Ovary (tissue), 9 donors: Measurements from ENCODE around the gene MAP2K2. TPM values are rescaled to one million over a fixed set of nuclear protein-coding genes. Genes with fewer than 3 reads are reported as not detected.

Source experiments
- DNase-seq, 5 donors: peaks; one replicate each; pipeline ENCODE4 v3.0.0-alpha.2; 2019 to 2020
- H3K27ac ChIP-seq, 2 donors: fragments of 200-600 bp; one replicate each; pipeline versions ENCODE4 v1.5.1 to v1.8.0; 2019 to 2022
- H3K27me3 ChIP-seq: fragments of 200-600 bp; one replicate; pipeline ENCODE4 v1.8.0; 2022
- H3K36me3 ChIP-seq: fragments of 200-600 bp; sonication (generic); one replicate; pipeline ENCODE4 v1.5.1; 2019
- H3K4me1 ChIP-seq: one replicate; pipeline ENCODE4 v1.8.1; 2013; ENCODE audit warnings: mild to moderate bottlenecking, moderate library complexity; ENCODE audit not compliant: insufficient read depth
- H3K4me3 ChIP-seq: fragments of 200-600 bp; sonication (generic); one replicate; pipeline ENCODE4 v1.5.1; 2017
- H3K9me3 ChIP-seq, 2 donors: fragments of 200-600 bp in 1 of 2; sonication (generic) in 1 of 2; one replicate each; pipeline versions ENCODE4 v1.5.1 to v1.8.1; 2013 to 2019; ENCODE audit warnings: mild to moderate bottlenecking in 1 of 2, moderate library complexity in 1 of 2
- EP300 ChIP-seq: sonication (generic); formaldehyde crosslinking; IDR thresholded peaks from one replicate; pipeline ENCODE4 v1.6.1; 2017; ENCODE audit warnings: antibody characterized with exemption
- POLR2A ChIP-seq: fragments of 450-650 bp; IDR thresholded peaks from one replicate; pipeline ENCODE4 v1.6.1; 2017; ENCODE audit warnings: antibody characterized with exemption, mild to moderate bottlenecking, moderate library complexity
- WGBS, 3 donors: extraction: QIAGEN DNeasy Blood & Tissue Kit in 1 of 3; methylation state at CpG; one replicate each; pipeline versions ENCODE4 v1.1.5 to v1.1.7; 2013 to 2017; 5-methylcytosine and 5-hydroxymethylcytosine counted together
- intact Hi-C, 4 donors: fragments of 100-400 bp; cut with DNase I; formaldehyde crosslinking; loops; one replicate each; pipeline versions ENCODE4 v1.11.0 to v1.15.1; 2022 to 2023
- polyA plus RNA-seq, 2 donors: library from polyadenylated mRNA; stranded (reverse); fragments of 200-250 nt in 1 of 2; fragments of 350-450 nt in 1 of 2; fragmentation: Illumina TruSeq in 1 of 2; extraction: RNeasy Lipid Tissue Mini Kit (QIAGEN cat#74804) in 1 of 2; gene quantifications; one replicate each; pipeline ENCODE4 v1.2.3, GENCODE V29; 2013 to 2014
- total RNA-seq, 7 donors: library from RNA; depleted of rRNA in 2 of 7; stranded (reverse); fragments of >200 nt in 2 of 7; fragmentation: NEBNext Ultra II Directional in 3 of 7; extraction: Animal tissue kit (Norgen Biotek cat#: 25700) in 3 of 7; gene quantifications; one replicate each; pipeline versions ENCODE4 v1.1.0 to v1.2.4, GENCODE V29; 2016 to 2023
- TF ChIP-seq, protein P1 (sequence below), 3 donors: fragments of 450-650 bp in 2 of 3; fragments of 200-600 bp in 1 of 3; IDR thresholded peaks; one replicate each; pipeline versions ENCODE4 v1.5.1 to v1.8.0; 2016 to 2022; ENCODE audit warnings: antibody characterized with exemption in 3 of 3, mild to moderate bottlenecking in 1 of 3
- donor health status: DM: no; HTN: no; CAD: no; lungs with moderate emphysema.
- donor health status: DM: no; HTN: no; CAD: no.
- donor health status: Bipolar disorder and iron deficiency.
- donor health status: DM: yes; HTN: yes; CAD: no.
- donor health status: DM: no; HTN: no; CAD: no.
- donor health status: DM: yes; HTN: yes; CAD: no.

The MAP2K2 gene
- total and polyA plus RNA-seq, 9 donors = 39.9 to 136 (median 116) TPM

DNA sequence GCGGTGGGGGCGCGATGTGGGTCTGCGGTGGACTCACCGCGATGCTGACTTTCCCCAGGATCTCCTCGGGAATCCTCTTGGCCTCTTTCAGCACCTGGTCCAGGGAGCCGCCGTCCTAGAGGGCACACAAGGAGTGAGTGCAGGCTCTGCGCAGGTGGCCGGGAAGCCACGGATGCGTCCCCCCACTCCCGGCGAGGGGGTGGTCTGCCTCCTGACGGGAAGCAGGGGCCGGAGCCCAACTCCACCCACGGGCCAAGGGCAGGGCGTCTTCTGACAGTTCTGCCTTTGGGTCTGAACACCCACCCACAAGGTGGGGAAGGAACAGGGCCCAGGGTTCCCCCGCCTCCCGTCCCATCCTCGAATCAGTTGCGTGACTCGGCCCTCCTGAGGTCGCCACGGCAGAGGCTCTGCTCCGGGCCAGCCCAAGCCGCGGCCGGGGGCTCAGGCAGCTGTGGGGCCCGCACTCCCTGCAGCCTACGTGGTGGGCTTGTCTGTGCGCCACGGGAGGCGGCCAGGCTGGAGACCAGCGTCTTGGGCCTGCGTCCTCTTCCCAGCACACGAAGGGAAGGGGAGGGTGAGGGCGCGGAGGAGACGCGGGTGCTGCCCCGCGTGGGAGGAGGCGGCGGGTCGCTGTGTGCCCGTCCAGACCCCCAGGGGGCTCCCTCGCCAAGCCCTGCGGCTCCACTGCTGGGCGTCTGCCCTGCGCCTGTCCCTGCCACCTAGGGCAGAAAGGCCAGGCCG lies 21.4 kb downstream of the MAP2K2 start:
- Histone ChIP-seq H3K9me3 (no peaks in the 10 kb centered on the region), H3K27me3 (no peaks in the 10 kb centered on the region), H3K4me3 (no peak overlapping the region), H3K4me1 (no peaks in the 10 kb centered on the region), H3K27ac (no peak overlapping the region), H3K36me3 (no peaks in the 10 kb centered on the region)
- no peak for DNase-seq
- 82 to 86% (median 83%) methylated on average over 53 of the region's 53 CpGs for WGBS, 3 donors
- intact Hi-C loops = no loop called here
- TF ChIP-seq, protein P1, sequence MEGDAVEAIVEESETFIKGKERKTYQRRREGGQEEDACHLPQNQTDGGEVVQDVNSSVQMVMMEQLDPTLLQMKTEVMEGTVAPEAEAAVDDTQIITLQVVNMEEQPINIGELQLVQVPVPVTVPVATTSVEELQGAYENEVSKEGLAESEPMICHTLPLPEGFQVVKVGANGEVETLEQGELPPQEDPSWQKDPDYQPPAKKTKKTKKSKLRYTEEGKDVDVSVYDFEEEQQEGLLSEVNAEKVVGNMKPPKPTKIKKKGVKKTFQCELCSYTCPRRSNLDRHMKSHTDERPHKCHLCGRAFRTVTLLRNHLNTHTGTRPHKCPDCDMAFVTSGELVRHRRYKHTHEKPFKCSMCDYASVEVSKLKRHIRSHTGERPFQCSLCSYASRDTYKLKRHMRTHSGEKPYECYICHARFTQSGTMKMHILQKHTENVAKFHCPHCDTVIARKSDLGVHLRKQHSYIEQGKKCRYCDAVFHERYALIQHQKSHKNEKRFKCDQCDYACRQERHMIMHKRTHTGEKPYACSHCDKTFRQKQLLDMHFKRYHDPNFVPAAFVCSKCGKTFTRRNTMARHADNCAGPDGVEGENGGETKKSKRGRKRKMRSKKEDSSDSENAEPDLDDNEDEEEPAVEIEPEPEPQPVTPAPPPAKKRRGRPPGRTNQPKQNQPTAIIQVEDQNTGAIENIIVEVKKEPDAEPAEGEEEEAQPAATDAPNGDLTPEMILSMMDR (IDR thresholded peaks at IDR 0.05) = no peak
- no peak for TF ChIP-seq POLR2A
- TF ChIP-seq EP300 = no peak

DNA sequence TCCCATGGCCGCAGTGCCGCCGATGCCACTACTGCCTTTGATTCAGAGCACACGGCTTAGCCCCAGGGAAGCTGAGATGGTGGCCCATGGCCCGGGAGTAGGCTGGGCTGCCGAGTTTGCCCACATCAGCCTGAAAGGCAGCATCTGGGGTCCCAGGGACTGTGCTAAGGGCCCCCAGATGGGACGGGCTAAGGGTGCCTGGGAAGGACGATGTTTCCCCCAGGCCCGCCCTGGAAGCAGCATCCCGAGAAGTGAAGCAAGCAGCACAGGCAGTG lies 22.5 kb downstream of the MAP2K2 start:
- 94 to 95% (median 95%) methylated on average over 10 of the region's 10 CpGs for WGBS, 3 donors
- Histone ChIP-seq H3K4me1 (no peaks in the 10 kb centered on the region), H3K27me3 (no peaks in the 10 kb centered on the region), H3K9me3 (no peaks in the 10 kb centered on the region), H3K4me3 (no peak overlapping the region), H3K36me3 (no peaks in the 10 kb centered on the region), H3K27ac (no peak overlapping the region)
- no peak for DNase-seq
- TF ChIP-seq POLR2A (no peak), EP300 (no peak)
- TF ChIP-seq, protein P1 (IDR thresholded peaks at IDR 0.05) = no peak
- intact Hi-C loops = no loop called here

DNA sequence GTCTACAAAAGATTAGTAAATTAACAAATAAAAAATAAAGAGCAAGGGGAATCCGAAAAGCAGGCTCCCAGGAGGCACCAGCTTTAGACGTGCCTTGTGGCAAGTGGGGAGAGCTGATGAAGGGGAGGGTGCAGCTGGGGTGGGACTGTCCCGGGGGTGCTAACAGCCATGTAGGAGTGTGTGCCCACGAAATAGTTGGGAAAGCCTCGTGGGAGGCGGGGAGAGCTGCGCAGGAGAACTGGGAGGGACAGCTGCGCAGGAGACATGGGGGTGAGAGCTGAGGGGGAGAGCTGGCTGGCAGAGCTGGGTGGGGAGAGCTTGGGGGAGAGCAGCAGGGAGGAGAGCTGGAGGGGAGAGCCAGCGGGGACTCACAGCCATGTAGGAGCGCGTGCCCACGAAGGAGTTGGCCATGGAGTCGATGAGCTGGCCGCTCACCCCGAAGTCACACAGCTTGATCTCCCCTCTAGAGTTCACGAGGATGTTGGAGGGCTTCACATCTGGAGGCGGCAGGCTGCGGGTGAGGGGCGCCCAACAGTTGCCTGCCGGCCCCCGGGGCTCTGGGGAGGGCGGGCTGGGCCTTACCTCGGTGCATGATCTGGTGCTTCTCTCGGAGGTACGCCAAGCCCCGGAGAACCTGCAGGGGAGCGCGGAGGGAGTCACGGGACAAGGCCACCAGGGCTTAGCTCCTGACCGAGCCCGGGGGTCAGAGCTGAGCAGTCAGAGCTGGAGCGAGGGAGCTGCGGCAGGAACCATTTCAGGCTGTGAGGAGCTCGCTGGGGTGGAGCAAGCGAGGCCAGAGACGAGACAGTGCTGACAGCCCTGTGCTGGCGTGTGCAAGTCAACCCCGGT lies 23.1 kb downstream of the MAP2K2 start:
- 85 to 88% (median 87%) methylated on average over 37 to 38 of the region's 38 CpGs for WGBS, 3 donors
- Histone ChIP-seq H3K4me1 (no peaks in the 10 kb centered on the region), H3K27ac (no peak overlapping the region), H3K36me3 (no peaks in the 10 kb centered on the region), H3K4me3 (no peak overlapping the region), H3K27me3 (no peaks in the 10 kb centered on the region), H3K9me3 (no peaks in the 10 kb centered on the region)
- no peak for DNase-seq
- TF ChIP-seq POLR2A (no peak), EP300 (no peak)
- intact Hi-C loops = no loop called here

DNA sequence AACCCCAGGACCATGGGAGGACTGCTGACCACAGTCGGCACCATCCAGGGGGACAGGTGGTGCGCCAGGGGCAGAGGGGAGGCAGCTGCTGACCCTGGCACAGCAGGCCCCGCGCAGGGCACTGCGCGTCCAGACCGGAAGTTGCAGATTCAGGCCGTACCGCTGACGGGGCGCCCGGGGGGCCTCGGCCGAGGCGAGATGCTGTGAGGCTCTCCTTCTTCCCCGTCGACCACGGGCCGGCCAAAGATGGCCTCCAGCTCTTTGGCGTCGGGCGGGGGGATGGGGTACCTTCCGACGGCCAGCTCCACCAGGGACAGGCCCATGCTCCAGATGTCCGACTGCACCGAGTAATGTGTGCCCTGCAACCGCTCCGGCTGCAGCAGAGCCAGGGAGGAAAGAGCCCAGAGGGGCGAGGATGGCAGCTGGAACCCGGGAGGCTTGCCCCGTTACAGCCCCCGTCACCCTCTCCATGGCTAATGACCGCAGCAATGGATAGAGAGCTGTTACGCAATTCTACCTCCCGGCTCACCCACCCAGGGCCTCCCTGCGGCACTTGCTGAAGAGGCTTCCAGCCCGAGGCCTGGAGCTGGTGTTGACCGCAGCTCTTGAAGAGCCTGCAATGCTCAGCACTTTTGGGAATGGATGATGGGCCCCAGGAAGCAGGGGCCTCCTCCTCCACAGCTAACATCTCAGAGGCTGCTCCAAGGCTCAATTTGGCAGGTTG lies 24.7 kb downstream of the MAP2K2 start:
- Histone ChIP-seq H3K4me3 (no peak overlapping the region), H3K27ac (no peak overlapping the region), H3K36me3 (no peaks in the 10 kb centered on the region), H3K27me3 (no peaks in the 10 kb centered on the region), H3K9me3 (no peaks in the 10 kb centered on the region), H3K4me1 (no peaks in the 10 kb centered on the region)
- 88 to 93% (median 88%) methylated on average over 38 of the region's 38 CpGs for WGBS, 3 donors
- intact Hi-C loops = no loop called here
- no peak for DNase-seq
- no peak for TF ChIP-seq POLR2A
- TF ChIP-seq, protein P1 (IDR thresholded peaks at IDR 0.05) = no peak
- TF ChIP-seq EP300 = no peak
